Heart left ventricle (tissue), 16 donors: ENCODE data around the gene HSPB9. TPM values are rescaled to one million over a fixed set of nuclear protein-coding genes. Genes with fewer than 3 reads are reported as not detected.
"Not testable (repeated sequence)": the region's sequence is repeated elsewhere in the genome, so short reads cannot be mapped to it uniquely, and the experiment has no call there.

Experiments
- ATAC-seq, 4 donors: fragments of 200-7000 bp; cut with Tn5 transposase; one replicate each; pipeline ENCODE4 v1.9.1; 2020 to 2022; ENCODE audit warnings: moderate library complexity in 4 of 4, mild to moderate bottlenecking in 3 of 4, moderate number of reproducible peaks in 1 of 4
- DNase-seq, 5 donors: peaks; one replicate each; pipeline ENCODE4 v3.0.0-alpha.2; 2020
- H3K27ac ChIP-seq, 12 donors: fragments of 200-600 bp; sonication (generic) in 4 of 12; one replicate each; pipeline versions ENCODE4 v1.5.0 to v1.8.0; 2016 to 2022; ENCODE audit warnings: mild to moderate bottlenecking in 2 of 12
- H3K27me3 ChIP-seq, 9 donors: fragments of 200-600 bp; sonication (generic) in 2 of 9; one replicate each; pipeline versions ENCODE4 v1.5.1 to v1.8.0; 2016 to 2022; ENCODE audit warnings: mild to moderate bottlenecking in 3 of 9
- H3K36me3 ChIP-seq, 9 donors: fragments of 200-600 bp; sonication (generic) in 2 of 9; one replicate each; pipeline versions ENCODE4 v1.5.0 to v1.8.0; 2018 to 2022; ENCODE audit warnings: mild to moderate bottlenecking in 2 of 9
- H3K4me1 ChIP-seq, 12 donors: fragments of 200-600 bp; sonication (generic) in 4 of 12; one replicate each; pipeline versions ENCODE4 v1.5.0 to v1.8.0; 2016 to 2022; ENCODE audit warnings: mild to moderate bottlenecking in 3 of 12
- H3K4me3 ChIP-seq, 12 donors: fragments of 200-600 bp; sonication (generic) in 4 of 12; one replicate each; pipeline versions ENCODE4 v1.5.0 to v1.8.0; 2017 to 2022; ENCODE audit warnings: mild to moderate bottlenecking in 9 of 12, moderate library complexity in 4 of 12
- H3K9me3 ChIP-seq, 12 donors: fragments of 200-600 bp; sonication (generic) in 4 of 12; one replicate each; pipeline versions ENCODE4 v1.5.0 to v1.8.0; 2016 to 2022; ENCODE audit warnings: mild to moderate bottlenecking in 1 of 12
- CTCF ChIP-seq, 12 donors: fragments of 200-600 bp; sonication (generic) in 4 of 12; IDR thresholded peaks; one replicate each; pipeline versions ENCODE4 v1.5.0 to v1.8.0; 2018 to 2022; ENCODE audit warnings: antibody characterized with exemption in 12 of 12, mild to moderate bottlenecking in 5 of 12
- POLR2A ChIP-seq, 2 donors: fragments of 450-650 bp; IDR thresholded peaks; one replicate each; pipeline ENCODE4 v1.6.1; 2017; ENCODE audit warnings: antibody characterized with exemption in 2 of 2, mild to moderate bottlenecking in 2 of 2, moderate library complexity in 2 of 2
- WGBS, 4 donors: extraction: QIAGEN DNeasy Blood & Tissue Kit in 2 of 4; methylation state at CpG; one replicate each; pipeline versions ENCODE4 v1.1.5 to v1.1.7; 2013 to 2018; 5-methylcytosine and 5-hydroxymethylcytosine counted together
- intact Hi-C, 10 donors: fragments of 100-400 bp; cut with DNase I; formaldehyde crosslinking; loops; one replicate each; pipeline versions ENCODE4 v1.11.1 to v1.14.2; 2022
- polyA plus RNA-seq, 2 donors: library from polyadenylated mRNA; stranded (reverse); fragments of 200-250 nt; gene quantifications; one replicate each; pipeline ENCODE4 v1.2.3, GENCODE V29; 2013
- total RNA-seq, 9 donors: library from RNA; depleted of rRNA in 2 of 9; stranded (reverse); fragments of >200 nt in 2 of 9; fragmentation: NEBNext Ultra II Directional in 3 of 9; extraction: Animal tissue kit (Norgen Biotek cat#: 25700) in 3 of 9; gene quantifications; one replicate each; pipeline versions ENCODE4 v1.1.0 to v1.2.4, GENCODE V29; 2016 to 2023
- donor health status: ischemic (EF 13 %, LVEDD 7.1; RV severe dilation, severe dysfunction).
- donor health status: healthy with polysubstance abuse.
- donor health status: DM: no; HTN: yes; CAD: no.
- donor health status: DM: no; HTN: no; CAD: no.
- donor health status: ischemic (EF 25% LVEDD 6.9; RV normal size, moderate dysfunction).
- donor health status: ischemic (EF 25% LVEDD 5.7; RV mildly dilated, moderate dysfunction).
- donor health status: healthy.
- donor health status: DM: yes; HTN: yes; CAD: no.
- donor health status: ischemic (EF 35%, LVEDD 5.7; RV mildly dilated, moderate dysfunction).
- donor health status: nonischemic (EF 11% LVEDD 7.7; RV severe dilation, severe dysfunction).
- donor health status: DM: yes; HTN: yes; CAD: no.
- donor health status: PGD.
- donor health status: ischemic (EF 29% LVEDD 5.4; RV normal size, mild dysfunction).
- donor health status: nonischemic (EF 23%, LVEDD 6.1; RV moderate dilation, normal function).

Gene HSPB9
- total and polyA plus RNA-seq, 11 donors: not detected

GRCh38 chr17:42141382-42141781, 18.8 kb downstream of the HSPB9 start:
- Histone ChIP-seq H3K27ac (peak overlapping the region in 5 of 12 donors; percentile 41 to 73 (median 56)), H3K4me3 (no peak overlapping the region), H3K27me3 (no peaks in the 10 kb centered on the region), H3K36me3 (peaks cover 0 to 50% (median 19%) of the 10 kb centered on the region in 9 donors), H3K4me1 (peaks cover 7 to 83% (median 56%) of the 10 kb centered on the region in 12 donors), H3K9me3 (no peaks in the 10 kb centered on the region)
- WGBS, 4 donors: 62 to 75% (median 69%) methylated on average over 8 of the region's 8 CpGs
- intact Hi-C loops: no loop called here
- ATAC-seq (peak in 3 of 4 donors; percentile 12 to 25 (median 25)), DNase-seq (peak in 1 of 5 donors; percentile 55)
- no peak for TF ChIP-seq POLR2A (IDR thresholded peaks at IDR 0.05)
- no peak for TF ChIP-seq CTCF (IDR thresholded peaks at IDR 0.05)

GRCh38 chr17:42142371-42142896, 19.8 kb downstream of the HSPB9 start:
- H3K36me3 ChIP-seq: peaks cover 0 to 48% (median 24%) of the 10 kb centered on the region in 9 donors
- H3K9me3 ChIP-seq: no peaks in the 10 kb centered on the region
- TF ChIP-seq CTCF (IDR thresholded peaks at IDR 0.05) (no peak), POLR2A (IDR thresholded peaks at IDR 0.05) (no peak)
- H3K27me3 ChIP-seq: no peaks in the 10 kb centered on the region
- H3K4me3 ChIP-seq: no peak overlapping the region
- DNase-seq (peak in 3 of 5 donors; percentile 21 to 61 (median 35)), ATAC-seq (peak; percentile 53 to 84 (median 80))
- 41 to 62% (median 45%) methylated on average over 7 of the region's 7 CpGs for WGBS, 4 donors
- H3K4me1 ChIP-seq: peaks cover 6 to 72% (median 47%) of the 10 kb centered on the region in 12 donors
- intact Hi-C loops: no loop called here
- H3K27ac ChIP-seq: peak overlapping the region in 9 of 12 donors; percentile 3 to 73 (median 43)

GRCh38 chr17:42143138-42143537, 20.5 kb downstream of the HSPB9 start:
- 84 to 94% (median 89%) methylated on average over 4 of the region's 4 CpGs for WGBS, 4 donors
- peak overlapping the region in 7 of 12 donors; percentile 41 to 73 (median 56) for H3K27ac ChIP-seq
- intact Hi-C loops, ATAC-seq, H3K4me3 ChIP-seq, H3K9me3 ChIP-seq, H3K27me3 ChIP-seq: not testable (repeated sequence)
- peak in 1 of 5 donors; percentile 7 for DNase-seq
- H3K4me1 ChIP-seq: peaks cover 6 to 68% (median 43%) of the 10 kb centered on the region in 12 donors
- peaks cover 0 to 52% (median 26%) of the 10 kb centered on the region in 9 donors for H3K36me3 ChIP-seq

GRCh38 chr17:42146911-42147607, 24.5 kb downstream of the HSPB9 start:
- 85 to 89% (median 88%) methylated on average over 13 of the region's 13 CpGs for WGBS, 4 donors
- intact Hi-C loops: no loop called here
- H3K4me1 ChIP-seq: peaks cover 0 to 52% (median 23%) of the 10 kb centered on the region in 12 donors
- no peak for ATAC-seq
- TF ChIP-seq CTCF (IDR thresholded peaks at IDR 0.05) (no peak), POLR2A (IDR thresholded peaks at IDR 0.05) (no peak)
- peaks cover 0 to 58% (median 30%) of the 10 kb centered on the region in 9 donors for H3K36me3 ChIP-seq
- no peaks in the 10 kb centered on the region for H3K9me3 ChIP-seq
- H3K27me3 ChIP-seq: no peaks in the 10 kb centered on the region
- H3K27ac ChIP-seq: no peak overlapping the region
- DNase-seq: peak in 1 of 5 donors; percentile 45
- no peak overlapping the region for H3K4me3 ChIP-seq
